Epithelial cell of proximal tubule (primary cell): ENCODE data around the gene AP3B1. TPM values are rescaled to one million over a fixed set of nuclear protein-coding genes. Genes with fewer than 3 reads are reported as not detected.

Experiments used
- DNase-seq: peaks from one replicate; pipeline ENCODE4 v3.0.0-alpha.2; 2011; ENCODE audit warnings: low read depth
- H3K4me3 ChIP-seq: 2 replicates; pipeline ENCODE4 v1.5.1; 2011; ENCODE audit warnings: low read depth, mild to moderate bottlenecking, low read length
- CTCF ChIP-seq: conservative IDR thresholded peaks from 2 replicates; pipeline ENCODE4 v1.5.1; 2012; ENCODE audit warnings: low read depth, mild to moderate bottlenecking, low read length
- total RNA-seq: library from RNA; depleted of rRNA; stranded (reverse); fragments of >200 nt; gene quantifications from 2 replicates; pipeline ENCODE4 v1.2.3, GENCODE V29; 2015

The AP3B1 gene
- total RNA-seq, 1 donor from 2014 or later, result 47.1 TPM

- H3K4me3 ChIP-seq, result no peak overlapping the region
- TF ChIP-seq CTCF, result no peak
- no peak for DNase-seq
Observed at GRCh38 chr5:78004559-78004958, 289.9 kb downstream of the AP3B1 start.

- no peak for TF ChIP-seq CTCF
- no peak overlapping the region for H3K4me3 ChIP-seq
- no peak for DNase-seq
Observed at GRCh38 chr5:78003919-78004318, 290.6 kb downstream of the AP3B1 start.

GRCh38 chr5:78003450-78003849, 291.0 kb downstream of the AP3B1 start:
- TF ChIP-seq CTCF, result no peak
- H3K4me3 ChIP-seq, result no peak overlapping the region
- no peak for DNase-seq

- no peak for TF ChIP-seq CTCF
- no peak overlapping the region for H3K4me3 ChIP-seq
- DNase-seq, result no peak
Observed at GRCh38 chr5:78002690-78003089, 291.8 kb downstream of the AP3B1 start.

- DNase-seq, result no peak
- no peak for TF ChIP-seq CTCF
- H3K4me3 ChIP-seq, result no peak overlapping the region
Observed at GRCh38 chr5:78001197-78001596, 293.3 kb downstream of the AP3B1 start.

GRCh38 chr5:78000191-78000590, 294.3 kb downstream of the AP3B1 start:
- no peak overlapping the region for H3K4me3 ChIP-seq
- no peak for TF ChIP-seq CTCF
- no peak for DNase-seq

GRCh38 chr5:77999399-77999798, 295.1 kb downstream of the AP3B1 start:
- no peak overlapping the region for H3K4me3 ChIP-seq
- no peak for TF ChIP-seq CTCF
- DNase-seq, result no peak
